Measurements from ENCODE around the gene PDZK1IP1. TPM values are rescaled to one million over a fixed set of nuclear protein-coding genes. Genes with fewer than 3 reads are reported as not detected.

Gene PDZK1IP1
- total and polyA plus RNA-seq, 7 experiments from 2014 or later: not detected

GRCh38 chr1:47223921-47224675 is 34.3 kb upstream of the PDZK1IP1 start:
- no peaks in the 10 kb centered on the region for H3K9me3 ChIP-seq (ENCODE audit: control insufficient read depth in 2 of 3, low read length in 3 of 3)
- DNase-seq (no peak), ATAC-seq (no peak)
- H3K27ac ChIP-seq (ENCODE audit: low read depth, low read length): no peak overlapping the region
- Mint-ChIP-seq H3K36me3 (peaks cover 0 to 9% (median 0%) of the 10 kb centered on the region in 5 donors), H3K27ac (no peak overlapping the region), H3K4me1 (peaks cover 0 to 8% (median 5%) of the 10 kb centered on the region in 7 donors), H3K9me3 (peaks cover 0 to 4% (median 0%) of the 10 kb centered on the region in 11 donors), H3K27me3 (peaks cover 33 to 48% (median 44%) of the 10 kb centered on the region in 5 donors), H3K4me3 (no peak overlapping the region)
- no peaks in the 10 kb centered on the region for H3K36me3 ChIP-seq (ENCODE audit: control insufficient read depth in 2 of 3, insufficient read depth in 3 of 3, low read length in 3 of 3)
- H3K4me1 ChIP-seq (ENCODE audit: control insufficient read depth in 2 of 2, insufficient read depth in 2 of 2, low read length in 2 of 2): no peaks in the 10 kb centered on the region
- ChIA-PET CTCF (no interaction called here), POLR2A (no interaction called here)
- intact Hi-C loops (cut with micrococcal nuclease): no loop called here
- H3K4me3 ChIP-seq (ENCODE audit: low read length): no peak overlapping the region
- H3K27me3 ChIP-seq (ENCODE audit: control insufficient read depth in 2 of 2, insufficient read depth in 2 of 2, low read length in 2 of 2): peaks cover 7 to 32% of the 10 kb centered on the region in 2 donors

- Mint-ChIP-seq H3K9me3 (peaks cover 0 to 4% (median 0%) of the 10 kb centered on the region in 11 donors), H3K27me3 (peaks cover 31 to 44% (median 37%) of the 10 kb centered on the region in 5 donors), H3K4me3 (no peak overlapping the region), H3K4me1 (peaks cover 0 to 6% (median 5%) of the 10 kb centered on the region in 7 donors), H3K36me3 (peaks cover 0 to 9% (median 0%) of the 10 kb centered on the region in 5 donors), H3K27ac (no peak overlapping the region)
- DNase-seq (no peak), ATAC-seq (no peak)
- Histone ChIP-seq H3K36me3 (ENCODE audit: control insufficient read depth in 2 of 3, insufficient read depth in 3 of 3, low read length in 3 of 3) (no peaks in the 10 kb centered on the region), H3K4me1 (ENCODE audit: control insufficient read depth in 2 of 2, insufficient read depth in 2 of 2, low read length in 2 of 2) (no peaks in the 10 kb centered on the region), H3K27me3 (ENCODE audit: control insufficient read depth in 2 of 2, insufficient read depth in 2 of 2, low read length in 2 of 2) (peaks cover 3 to 25% of the 10 kb centered on the region in 2 donors), H3K4me3 (ENCODE audit: low read length) (no peak overlapping the region), H3K27ac (ENCODE audit: low read depth, low read length) (no peak overlapping the region), H3K9me3 (ENCODE audit: control insufficient read depth in 2 of 3, low read length in 3 of 3) (no peaks in the 10 kb centered on the region)
- POLR2A ChIA-PET: no interaction called here
- CTCF ChIA-PET: no interaction called here
- intact Hi-C loops (cut with micrococcal nuclease): no loop called here
Measured at GRCh38 chr1:47223174-47223920, 33.5 kb upstream of the PDZK1IP1 start.

GRCh38 chr1:47222476-47222875 is 32.6 kb upstream of the PDZK1IP1 start:
- POLR2A ChIA-PET: no interaction called here

GRCh38 chr1:47219590-47220220 is 29.9 kb upstream of the PDZK1IP1 start:
- Histone ChIP-seq H3K27ac (ENCODE audit: low read depth, low read length) (no peak overlapping the region), H3K27me3 (ENCODE audit: control insufficient read depth in 2 of 2, insufficient read depth in 2 of 2, low read length in 2 of 2) (peaks cover 3 to 6% of the 10 kb centered on the region in 2 donors), H3K4me1 (ENCODE audit: control insufficient read depth in 2 of 2, insufficient read depth in 2 of 2, low read length in 2 of 2) (no peaks in the 10 kb centered on the region), H3K9me3 (ENCODE audit: control insufficient read depth in 2 of 3, low read length in 3 of 3) (no peaks in the 10 kb centered on the region), H3K36me3 (ENCODE audit: control insufficient read depth in 2 of 3, insufficient read depth in 3 of 3, low read length in 3 of 3) (no peaks in the 10 kb centered on the region), H3K4me3 (ENCODE audit: low read length) (no peak overlapping the region)
- intact Hi-C loops (cut with micrococcal nuclease): no loop called here
- ChIA-PET CTCF (no interaction called here), POLR2A (no interaction called here)
- H3K4me3 Mint-ChIP-seq: no peak overlapping the region
- H3K4me1 Mint-ChIP-seq: no peaks in the 10 kb centered on the region
- peaks cover 0 to 4% (median 0%) of the 10 kb centered on the region in 11 donors for H3K9me3 Mint-ChIP-seq
- ATAC-seq: no peak
- peaks cover 7 to 20% (median 10%) of the 10 kb centered on the region in 5 donors for H3K27me3 Mint-ChIP-seq
- DNase-seq: no peak
- H3K27ac Mint-ChIP-seq: no peak overlapping the region
- H3K36me3 Mint-ChIP-seq: peaks cover 0 to 9% (median 0%) of the 10 kb centered on the region in 5 donors

More at GRCh38 chr1:47222476-47222875, 32.6 kb upstream of the PDZK1IP1 start:
- DNase-seq: no peak
- intact Hi-C loops (cut with micrococcal nuclease): no loop called here
- Mint-ChIP-seq H3K9me3 (peaks cover 0 to 4% (median 0%) of the 10 kb centered on the region in 11 donors), H3K4me1 (peaks cover 0 to 6% (median 5%) of the 10 kb centered on the region in 7 donors), H3K27me3 (peaks cover 22 to 36% (median 28%) of the 10 kb centered on the region in 5 donors), H3K4me3 (no peak overlapping the region), H3K36me3 (peaks cover 0 to 9% (median 0%) of the 10 kb centered on the region in 5 donors), H3K27ac (no peak overlapping the region)
- no peak overlapping the region for H3K27ac ChIP-seq (ENCODE audit: low read depth, low read length)
- ATAC-seq: no peak
- no peaks in the 10 kb centered on the region for H3K36me3 ChIP-seq (ENCODE audit: control insufficient read depth in 2 of 3, insufficient read depth in 3 of 3, low read length in 3 of 3)
- no peak overlapping the region for H3K4me3 ChIP-seq (ENCODE audit: low read length)
- H3K27me3 ChIP-seq (ENCODE audit: control insufficient read depth in 2 of 2, insufficient read depth in 2 of 2, low read length in 2 of 2): peaks cover 3 to 19% of the 10 kb centered on the region in 2 donors
- CTCF ChIA-PET: no interaction called here
- H3K9me3 ChIP-seq (ENCODE audit: control insufficient read depth in 2 of 3, low read length in 3 of 3): no peaks in the 10 kb centered on the region
- no peaks in the 10 kb centered on the region for H3K4me1 ChIP-seq (ENCODE audit: control insufficient read depth in 2 of 2, insufficient read depth in 2 of 2, low read length in 2 of 2)

DNA sequence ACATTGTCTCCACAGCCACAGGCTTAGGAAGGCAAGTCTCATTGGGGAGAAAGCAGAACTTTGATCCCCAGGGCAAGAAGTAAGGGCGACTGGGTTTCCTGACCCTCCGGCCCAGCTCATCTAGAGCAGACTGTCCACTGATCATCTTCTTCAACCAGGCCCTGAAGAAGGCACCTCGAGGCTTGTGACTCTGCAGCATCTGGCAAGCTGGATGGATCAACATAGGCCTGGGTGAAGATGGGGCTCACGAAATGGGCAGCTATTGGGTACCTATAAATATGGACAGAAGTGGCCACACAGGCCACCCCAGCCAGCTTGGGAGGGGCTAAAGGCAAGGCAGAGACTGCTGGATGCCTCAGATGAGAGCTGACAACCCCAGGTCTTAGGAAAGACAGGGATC is 29.2 kb upstream of the PDZK1IP1 start:
- CTCF ChIA-PET: no interaction called here

GRCh38 chr1:47216278-47217059 is 26.6 kb upstream of the PDZK1IP1 start:
- H3K9me3 ChIP-seq (ENCODE audit: control insufficient read depth in 2 of 3, low read length in 3 of 3): no peaks in the 10 kb centered on the region
- no peaks in the 10 kb centered on the region for H3K27me3 ChIP-seq (ENCODE audit: control insufficient read depth in 2 of 2, insufficient read depth in 2 of 2, low read length in 2 of 2)
- H3K27ac ChIP-seq (ENCODE audit: low read depth, low read length): no peak overlapping the region
- no peak overlapping the region for H3K27ac Mint-ChIP-seq
- ATAC-seq (no peak), DNase-seq (no peak)
- no peak overlapping the region for H3K4me3 Mint-ChIP-seq
- no peaks in the 10 kb centered on the region for H3K36me3 ChIP-seq (ENCODE audit: control insufficient read depth in 2 of 3, insufficient read depth in 3 of 3, low read length in 3 of 3)
- ChIA-PET POLR2A (no interaction called here), CTCF (no interaction called here)
- peaks cover 4 to 15% (median 10%) of the 10 kb centered on the region in 5 donors for H3K27me3 Mint-ChIP-seq
- H3K4me3 ChIP-seq (ENCODE audit: low read length): no peak overlapping the region
- intact Hi-C loops (cut with micrococcal nuclease): no loop called here
- peaks cover 0 to 5% (median 0%) of the 10 kb centered on the region in 7 donors for H3K4me1 Mint-ChIP-seq
- peaks cover 0 to 4% (median 0%) of the 10 kb centered on the region in 11 donors for H3K9me3 Mint-ChIP-seq
- no peaks in the 10 kb centered on the region for H3K4me1 ChIP-seq (ENCODE audit: control insufficient read depth in 2 of 2, insufficient read depth in 2 of 2, low read length in 2 of 2)
- peaks cover 0 to 9% (median 0%) of the 10 kb centered on the region in 5 donors for H3K36me3 Mint-ChIP-seq

More for the DNA sequence above, 29.2 kb upstream of the PDZK1IP1 start:
- Mint-ChIP-seq H3K27ac (no peak overlapping the region), H3K36me3 (peaks cover 0 to 9% (median 0%) of the 10 kb centered on the region in 5 donors), H3K4me1 (no peaks in the 10 kb centered on the region), H3K9me3 (peaks cover 0 to 4% (median 0%) of the 10 kb centered on the region in 11 donors), H3K27me3 (peaks cover 7 to 20% (median 10%) of the 10 kb centered on the region in 5 donors), H3K4me3 (no peak overlapping the region)
- ATAC-seq: no peak
- no peak overlapping the region for H3K4me3 ChIP-seq (ENCODE audit: low read length)
- no peaks in the 10 kb centered on the region for H3K9me3 ChIP-seq (ENCODE audit: control insufficient read depth in 2 of 3, low read length in 3 of 3)
- POLR2A ChIA-PET: no interaction called here
- no peak for DNase-seq
- no peaks in the 10 kb centered on the region for H3K4me1 ChIP-seq (ENCODE audit: control insufficient read depth in 2 of 2, insufficient read depth in 2 of 2, low read length in 2 of 2)
- peaks cover 0 to 6% of the 10 kb centered on the region in 2 donors for H3K27me3 ChIP-seq (ENCODE audit: control insufficient read depth in 2 of 2, insufficient read depth in 2 of 2, low read length in 2 of 2)
- no peak overlapping the region for H3K27ac ChIP-seq (ENCODE audit: low read depth, low read length)
- H3K36me3 ChIP-seq (ENCODE audit: control insufficient read depth in 2 of 3, insufficient read depth in 3 of 3, low read length in 3 of 3): no peaks in the 10 kb centered on the region
- intact Hi-C loops (cut with micrococcal nuclease): no loop called here
